C4-2B (cell line): ENCODE results near the gene UQCRHL.

Source experiments
- H3K27ac ChIP-seq: fragments of 450-650 bp; 2 replicates; pipeline ENCODE4 v1.5.1; 2017
- CTCF ChIP-seq: fragments of 450-650 bp; conservative IDR thresholded peaks from 2 replicates; pipeline ENCODE4 v1.5.1; 2017; ENCODE audit warnings: mild to moderate bottlenecking
- ZFX ChIP-seq: fragments of 450-650 bp; IDR thresholded peaks from 2 replicates; pipeline ENCODE4 v1.6.1; 2017

The UQCRHL gene

GRCh38 chr1:15799004-15799867 lies 8.2 kb downstream of the UQCRHL start:
- H3K27ac ChIP-seq = peak overlapping the region; percentile 76
- TF ChIP-seq CTCF = no peak
- TF ChIP-seq ZFX = no peak

- no peak overlapping the region for H3K27ac ChIP-seq
- TF ChIP-seq CTCF = no peak
- no peak for TF ChIP-seq ZFX
These were observed 9.6 kb downstream of the UQCRHL start for GRCh38 chr1:15797614-15798390.

GRCh38 chr1:15796086-15796462 lies 11.4 kb downstream of the UQCRHL start:
- H3K27ac ChIP-seq = no peak overlapping the region
- TF ChIP-seq CTCF = no peak
- no peak for TF ChIP-seq ZFX

GRCh38 chr1:15788624-15789301 lies 18.7 kb downstream of the UQCRHL start:
- no peak for TF ChIP-seq ZFX
- no peak for TF ChIP-seq CTCF
- H3K27ac ChIP-seq = no peak overlapping the region

GRCh38 chr1:15786581-15786980 lies 20.9 kb downstream of the UQCRHL start:
- TF ChIP-seq CTCF (no peak), ZFX (no peak)
- H3K27ac ChIP-seq = no peak overlapping the region

GRCh38 chr1:15785683-15786082 lies 21.8 kb downstream of the UQCRHL start:
- TF ChIP-seq CTCF (no peak), ZFX (no peak)
- H3K27ac ChIP-seq = no peak overlapping the region
